Endodermal cell (in vitro differentiated cells): ENCODE measurements around the gene GNAQ. TPM values are rescaled to one million over a fixed set of nuclear protein-coding genes. Genes with fewer than 3 reads are reported as not detected.

Source experiments
- DNase-seq: peaks from one replicate; pipeline ENCODE4 v3.0.0-alpha.2; 2017
- H3K27ac ChIP-seq: 2 replicates; pipeline ENCODE4 v1.5.1; 2013; ENCODE audit warnings: mild to moderate bottlenecking, low read depth, low read length, moderate library complexity
- H3K27me3 ChIP-seq: 2 replicates; pipeline ENCODE4 v1.6.1; 2013; ENCODE audit warnings: mild to moderate bottlenecking, low read length, moderate library complexity; ENCODE audit not compliant: insufficient read depth, control insufficient read depth, poor library complexity, severe bottlenecking
- H3K36me3 ChIP-seq: 2 replicates; pipeline ENCODE4 v1.7.0; 2013; ENCODE audit warnings: mild to moderate bottlenecking, low read length, moderate library complexity; ENCODE audit not compliant: control insufficient read depth, insufficient read depth
- H3K4me1 ChIP-seq: one replicate; pipeline ENCODE4 v1.7.0; 2013; ENCODE audit warnings: low read length; ENCODE audit not compliant: control insufficient read depth, insufficient read depth
- H3K4me3 ChIP-seq: 2 replicates; pipeline ENCODE4 v1.5.1; 2013; ENCODE audit warnings: mild to moderate bottlenecking, low read length, moderate library complexity
- H3K9ac ChIP-seq: 2 replicates; pipeline ENCODE4 v1.6.1; 2013; ENCODE audit warnings: mild to moderate bottlenecking, low read length, moderate library complexity; ENCODE audit not compliant: poor library complexity, severe bottlenecking; ENCODE audit errors: extremely low read depth
- H3K9me3 ChIP-seq: 2 replicates; pipeline ENCODE4 v1.6.1; 2013; ENCODE audit warnings: mild to moderate bottlenecking, low read length, moderate library complexity; ENCODE audit not compliant: control insufficient read depth
- H3K27ac Mint-ChIP-seq: 2 replicates; pipeline ENCODE4 v1.8.0; 2020; ENCODE audit warnings: mixed read lengths
- H3K27me3 Mint-ChIP-seq: 2 replicates; pipeline ENCODE4 v1.8.0; 2021; ENCODE audit warnings: mild to moderate bottlenecking, mixed read lengths; ENCODE audit not compliant: insufficient read depth
- H3K36me3 Mint-ChIP-seq: 2 replicates; pipeline ENCODE4 v1.8.0; 2020; ENCODE audit warnings: low read depth, mixed read lengths
- H3K4me1 Mint-ChIP-seq: 2 replicates; pipeline ENCODE4 v1.8.0; 2020; ENCODE audit warnings: mixed read lengths
- H3K4me3 Mint-ChIP-seq: 2 replicates; pipeline ENCODE4 v1.8.0; 2020; ENCODE audit warnings: mild to moderate bottlenecking, moderate library complexity, mixed read lengths
- H3K9me3 Mint-ChIP-seq: 2 replicates; pipeline ENCODE4 v1.8.0; 2020; ENCODE audit warnings: mild to moderate bottlenecking, mixed read lengths
- CTCF ChIP-seq: fragments of 200-600 bp; sonication (generic); conservative IDR thresholded peaks from 2 replicates; pipeline ENCODE4 v1.5.0; 2021; ENCODE audit warnings: antibody characterized with exemption, mild to moderate bottlenecking
- WGBS, 2 experiments: methylation state at CpG; one replicate each; pipeline versions ENCODE4 v1.1.5 to v1.1.7; 2013; ENCODE audit warnings: missing lambda C conversion rate in 2 of 2, mixed read lengths in 1 of 2; ENCODE audit not compliant: insufficient coverage in 1 of 2, insufficient read length in 1 of 2; 5-methylcytosine and 5-hydroxymethylcytosine counted together
- total RNA-seq, 2 donors: library from RNA; stranded (reverse); fragmentation: NEBNext Ultra II Directional in 1 of 2; extraction: Animal tissue kit (Norgen Biotek cat#: 25700) in 1 of 2; gene quantifications; 2 replicates in 1 of 2; 3 replicates in 1 of 2; pipeline ENCODE4 v1.2.1, GENCODE V29; 2021

GNAQ gene
- total RNA-seq, 2 donors from 2014 or later, result 46.0 to 57.6 TPM

- Histone ChIP-seq H3K4me1 (no peaks in the 10 kb centered on the region), H3K9ac (no peak overlapping the region), H3K9me3 (no peaks in the 10 kb centered on the region), H3K27ac (no peak overlapping the region), H3K4me3 (no peak overlapping the region), H3K36me3 (peaks cover 26% of the 10 kb centered on the region), H3K27me3 (no peaks in the 10 kb centered on the region)
- no peak for TF ChIP-seq CTCF
- H3K36me3 Mint-ChIP-seq, result peaks cover 24% of the 10 kb centered on the region
- H3K9me3 Mint-ChIP-seq, result no peaks in the 10 kb centered on the region
- no peak overlapping the region for H3K4me3 Mint-ChIP-seq
- H3K27ac Mint-ChIP-seq, result no peak overlapping the region
- WGBS, 2 experiments, result 87% methylated on average over 1 of the region's 1 CpG; no CpG with 5 or more reads in 1 of the 2 experiments
- no peak for DNase-seq
- peaks cover 8% of the 10 kb centered on the region for H3K27me3 Mint-ChIP-seq
- peaks cover 18% of the 10 kb centered on the region for H3K4me1 Mint-ChIP-seq
Observed at GRCh38 chr9:77811832-77812231, 219.8 kb downstream of the GNAQ start.

- H3K9me3 Mint-ChIP-seq, result no peaks in the 10 kb centered on the region
- Histone ChIP-seq H3K9ac (no peak overlapping the region), H3K27ac (no peak overlapping the region), H3K27me3 (no peaks in the 10 kb centered on the region), H3K4me1 (no peaks in the 10 kb centered on the region), H3K4me3 (no peak overlapping the region), H3K36me3 (peaks cover 26% of the 10 kb centered on the region), H3K9me3 (no peaks in the 10 kb centered on the region)
- no peak for TF ChIP-seq CTCF
- no peak overlapping the region for H3K4me3 Mint-ChIP-seq
- no peak for DNase-seq
- WGBS, 2 experiments, result 95 to 100% methylated on average over 3 to 4 of the region's 4 CpGs
- H3K4me1 Mint-ChIP-seq, result peaks cover 16% of the 10 kb centered on the region
- peaks cover 24% of the 10 kb centered on the region for H3K36me3 Mint-ChIP-seq
- H3K27me3 Mint-ChIP-seq, result peaks cover 7% of the 10 kb centered on the region
- H3K27ac Mint-ChIP-seq, result no peak overlapping the region
Observed at GRCh38 chr9:77810637-77811119, 220.9 kb downstream of the GNAQ start.

GRCh38 chr9:77810047-77810446 is 221.6 kb downstream of the GNAQ start:
- Mint-ChIP-seq H3K9me3 (no peaks in the 10 kb centered on the region), H3K27ac (no peak overlapping the region), H3K4me3 (no peak overlapping the region), H3K36me3 (peaks cover 24% of the 10 kb centered on the region), H3K4me1 (peaks cover 16% of the 10 kb centered on the region), H3K27me3 (peaks cover 6% of the 10 kb centered on the region)
- H3K4me1 ChIP-seq, result no peaks in the 10 kb centered on the region
- no peaks in the 10 kb centered on the region for H3K27me3 ChIP-seq
- H3K9ac ChIP-seq, result no peak overlapping the region
- H3K9me3 ChIP-seq, result no peaks in the 10 kb centered on the region
- TF ChIP-seq CTCF, result no peak
- no peak for DNase-seq
- no peak overlapping the region for H3K27ac ChIP-seq
- H3K4me3 ChIP-seq, result no peak overlapping the region
- H3K36me3 ChIP-seq, result peaks cover 22% of the 10 kb centered on the region
- WGBS, 2 experiments, result 100% methylated on average over 1 of the region's 1 CpG; no CpG with 5 or more reads in 1 of the 2 experiments
